ENCODE measurements around the gene ACP2.

DNA sequence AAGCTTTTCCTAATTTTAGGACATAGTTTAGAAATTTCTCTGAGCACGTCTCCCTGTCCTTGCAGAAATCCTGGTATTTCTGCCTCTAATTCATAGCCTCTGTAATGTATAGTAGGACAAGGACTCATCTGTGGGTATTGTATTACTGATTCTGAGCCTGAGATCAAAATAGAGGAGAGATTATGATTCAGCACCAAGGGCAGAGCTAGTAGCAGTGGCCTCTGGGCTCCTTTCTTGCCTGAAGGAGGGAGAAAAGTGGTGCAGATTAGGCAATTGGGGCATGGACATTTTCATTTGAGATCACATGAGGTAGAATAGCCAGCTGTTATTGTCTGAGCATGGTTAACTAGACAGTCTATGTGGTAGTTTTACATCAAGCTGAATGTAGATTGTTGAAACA lies 24.1 kb upstream of the ACP2 start:
- TF ChIP-seq, protein P1, sequence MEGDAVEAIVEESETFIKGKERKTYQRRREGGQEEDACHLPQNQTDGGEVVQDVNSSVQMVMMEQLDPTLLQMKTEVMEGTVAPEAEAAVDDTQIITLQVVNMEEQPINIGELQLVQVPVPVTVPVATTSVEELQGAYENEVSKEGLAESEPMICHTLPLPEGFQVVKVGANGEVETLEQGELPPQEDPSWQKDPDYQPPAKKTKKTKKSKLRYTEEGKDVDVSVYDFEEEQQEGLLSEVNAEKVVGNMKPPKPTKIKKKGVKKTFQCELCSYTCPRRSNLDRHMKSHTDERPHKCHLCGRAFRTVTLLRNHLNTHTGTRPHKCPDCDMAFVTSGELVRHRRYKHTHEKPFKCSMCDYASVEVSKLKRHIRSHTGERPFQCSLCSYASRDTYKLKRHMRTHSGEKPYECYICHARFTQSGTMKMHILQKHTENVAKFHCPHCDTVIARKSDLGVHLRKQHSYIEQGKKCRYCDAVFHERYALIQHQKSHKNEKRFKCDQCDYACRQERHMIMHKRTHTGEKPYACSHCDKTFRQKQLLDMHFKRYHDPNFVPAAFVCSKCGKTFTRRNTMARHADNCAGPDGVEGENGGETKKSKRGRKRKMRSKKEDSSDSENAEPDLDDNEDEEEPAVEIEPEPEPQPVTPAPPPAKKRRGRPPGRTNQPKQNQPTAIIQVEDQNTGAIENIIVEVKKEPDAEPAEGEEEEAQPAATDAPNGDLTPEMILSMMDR (IDR thresholded peaks at IDR 0.05), result no peak
- TF ChIP-seq POLR2A (IDR thresholded peaks at IDR 0.05), result no peak

Measured in testis (tissue), 2 donors.